Subcutaneous abdominal adipose tissue (tissue), 5 donors: Measurements from ENCODE around the gene PANX1.
"Not testable (repeated sequence)": the region's sequence is repeated elsewhere in the genome, so short reads cannot be mapped to it uniquely, and the experiment has no call there.

Experiments used
- H3K27ac ChIP-seq: one replicate; pipeline ENCODE4 v1.7.0; 2013; ENCODE audit warnings: low read depth, mild to moderate bottlenecking, inconsistent platforms, low read length, moderate library complexity
- H3K27me3 ChIP-seq, 5 donors: one replicate each; pipeline ENCODE4 v1.7.0; 2013; ENCODE audit warnings: low read length in 5 of 5, inconsistent platforms in 1 of 5; ENCODE audit not compliant: control insufficient read depth in 5 of 5, insufficient read depth in 4 of 5
- H3K36me3 ChIP-seq, 5 donors: one replicate each; pipeline ENCODE4 v1.7.0; 2013; ENCODE audit warnings: low read length in 5 of 5; ENCODE audit not compliant: control insufficient read depth in 5 of 5, insufficient read depth in 5 of 5
- H3K4me1 ChIP-seq, 5 donors: one replicate each; pipeline ENCODE4 v1.7.0; 2013; ENCODE audit warnings: low read length in 5 of 5, mild to moderate bottlenecking in 3 of 5, moderate library complexity in 1 of 5; ENCODE audit not compliant: control insufficient read depth in 5 of 5, insufficient read depth in 5 of 5
- H3K4me3 ChIP-seq, 5 donors: one replicate each; pipeline ENCODE4 v1.7.0; 2013; ENCODE audit warnings: low read length in 5 of 5, low read depth in 1 of 5
- H3K9ac ChIP-seq, 5 donors: one replicate each; pipeline ENCODE4 v1.7.0; 2013; ENCODE audit warnings: low read length in 5 of 5, mild to moderate bottlenecking in 4 of 5, moderate library complexity in 3 of 5
- H3K9me3 ChIP-seq, 5 donors: one replicate each; pipeline ENCODE4 v1.7.0; 2013; ENCODE audit warnings: low read length in 5 of 5; ENCODE audit not compliant: control insufficient read depth in 5 of 5
- donor health status: healthy.
- donor health status: healthy.
- donor health status: healthy.
- donor health status: healthy.
- donor health status: healthy.

The PANX1 gene

GRCh38 chr11:94107363-94107762 is 21.3 kb upstream of the PANX1 start:
- H3K4me3 ChIP-seq, result no peak overlapping the region
- no peak overlapping the region for H3K27ac ChIP-seq
- H3K4me1 ChIP-seq, result peaks cover 0 to 5% (median 0%) of the 10 kb centered on the region in 5 donors
- H3K9me3 ChIP-seq, result peaks cover 0 to 3% (median 0%) of the 10 kb centered on the region in 5 donors
- no peaks in the 10 kb centered on the region for H3K27me3 ChIP-seq
- H3K9ac ChIP-seq, result no peak overlapping the region
- no peaks in the 10 kb centered on the region for H3K36me3 ChIP-seq

- Histone ChIP-seq H3K36me3 (no peaks in the 10 kb centered on the region), H3K9ac (no peak overlapping the region), H3K4me3 (no peak overlapping the region), H3K27me3 (no peaks in the 10 kb centered on the region), H3K9me3 (peaks cover 0 to 3% (median 0%) of the 10 kb centered on the region in 5 donors), H3K4me1 (peaks cover 0 to 8% (median 0%) of the 10 kb centered on the region in 5 donors), H3K27ac (no peak overlapping the region)
These were observed 17.4 kb upstream of the PANX1 start for GRCh38 chr11:94111241-94111640.

- H3K36me3 ChIP-seq, result no peaks in the 10 kb centered on the region
- no peaks in the 10 kb centered on the region for H3K27me3 ChIP-seq
- peaks cover 0 to 9% (median 0%) of the 10 kb centered on the region in 5 donors for H3K4me1 ChIP-seq
- H3K9me3 ChIP-seq, result peaks cover 0 to 3% (median 0%) of the 10 kb centered on the region in 5 donors
- no peak overlapping the region for H3K27ac ChIP-seq
- no peak overlapping the region for H3K9ac ChIP-seq
- H3K4me3 ChIP-seq, result no peak overlapping the region
These were observed 17.0 kb upstream of the PANX1 start for GRCh38 chr11:94111660-94112059.

- peaks cover 0 to 3% (median 0%) of the 10 kb centered on the region in 5 donors for H3K9me3 ChIP-seq
- H3K27me3 ChIP-seq, result no peaks in the 10 kb centered on the region
- H3K9ac ChIP-seq, result no peak overlapping the region
- H3K27ac ChIP-seq, result no peak overlapping the region
- H3K4me1 ChIP-seq, result peaks cover 0 to 9% (median 0%) of the 10 kb centered on the region in 5 donors
- H3K36me3 ChIP-seq, result no peaks in the 10 kb centered on the region
- H3K4me3 ChIP-seq, result no peak overlapping the region
These were observed 16.3 kb upstream of the PANX1 start for GRCh38 chr11:94112206-94112953.

GRCh38 chr11:94117197-94117574 is 11.5 kb upstream of the PANX1 start:
- Histone ChIP-seq H3K36me3 (no peaks in the 10 kb centered on the region), H3K27ac (no peak overlapping the region), H3K9me3 (no peaks in the 10 kb centered on the region), H3K27me3 (no peaks in the 10 kb centered on the region), H3K4me1 (peaks cover 0 to 7% (median 0%) of the 10 kb centered on the region in 5 donors), H3K9ac (no peak overlapping the region), H3K4me3 (no peak overlapping the region)

- H3K36me3 ChIP-seq, result no peaks in the 10 kb centered on the region
- H3K27me3 ChIP-seq, result no peaks in the 10 kb centered on the region
- no peaks in the 10 kb centered on the region for H3K9me3 ChIP-seq
- H3K9ac ChIP-seq, result no peak overlapping the region
- peaks cover 0 to 4% (median 0%) of the 10 kb centered on the region in 5 donors for H3K4me1 ChIP-seq
- H3K27ac ChIP-seq, result no peak overlapping the region
- H3K4me3 ChIP-seq, result no peak overlapping the region
These were observed 10.8 kb upstream of the PANX1 start for GRCh38 chr11:94117871-94118270.

- H3K4me1 ChIP-seq, H3K9ac ChIP-seq, H3K4me3 ChIP-seq, H3K27ac ChIP-seq, H3K36me3 ChIP-seq, H3K27me3 ChIP-seq, H3K9me3 ChIP-seq: not testable (repeated sequence)
These were observed 9.0 kb upstream of the PANX1 start for GRCh38 chr11:94119676-94120075.

- not testable (repeated sequence) for H3K4me1 ChIP-seq, H3K9ac ChIP-seq, H3K27ac ChIP-seq, H3K36me3 ChIP-seq, H3K4me3 ChIP-seq, H3K9me3 ChIP-seq, H3K27me3 ChIP-seq
These were observed 8.1 kb upstream of the PANX1 start for GRCh38 chr11:94120516-94120915.

GRCh38 chr11:94120946-94121345 is 7.7 kb upstream of the PANX1 start:
- Histone ChIP-seq H3K36me3 (no peaks in the 10 kb centered on the region), H3K9me3 (no peaks in the 10 kb centered on the region), H3K9ac (no peak overlapping the region), H3K4me1 (peaks cover 0 to 4% (median 0%) of the 10 kb centered on the region in 5 donors), H3K4me3 (no peak overlapping the region), H3K27ac (no peak overlapping the region), H3K27me3 (no peaks in the 10 kb centered on the region)

GRCh38 chr11:94125407-94126115 is 3.1 kb upstream of the PANX1 start:
- Histone ChIP-seq H3K36me3 (no peaks in the 10 kb centered on the region), H3K27me3 (no peaks in the 10 kb centered on the region), H3K4me1 (peaks cover 2 to 24% (median 20%) of the 10 kb centered on the region in 5 donors), H3K9me3 (no peaks in the 10 kb centered on the region), H3K27ac (no peak overlapping the region), H3K4me3 (no peak overlapping the region), H3K9ac (no peak overlapping the region)
